Skeletal muscle tissue (tissue), 4 donors: ENCODE results near the gene RCL1. TPM values are rescaled to one million over a fixed set of nuclear protein-coding genes. Genes with fewer than 3 reads are reported as not detected.
"Not testable (repeated sequence)": the region's sequence is repeated elsewhere in the genome, so short reads cannot be mapped to it uniquely, and the experiment has no call there.

Experiments used
- H3K27ac ChIP-seq: one replicate; pipeline ENCODE4 v1.7.0; 2013; ENCODE audit warnings: mild to moderate bottlenecking, low read depth, low read length, inconsistent platforms
- H3K27me3 ChIP-seq, 3 donors: one replicate each; pipeline ENCODE4 v1.7.0; 2013; ENCODE audit warnings: low read length in 3 of 3; ENCODE audit not compliant: control insufficient read depth in 3 of 3, insufficient read depth in 3 of 3
- H3K36me3 ChIP-seq, 3 donors: one replicate each; pipeline ENCODE4 v1.7.0; 2013; ENCODE audit warnings: low read length in 3 of 3; ENCODE audit not compliant: control insufficient read depth in 3 of 3, insufficient read depth in 3 of 3
- H3K4me1 ChIP-seq, 3 donors: one replicate each; pipeline ENCODE4 v1.7.0; 2013; ENCODE audit warnings: low read length in 3 of 3, mild to moderate bottlenecking in 3 of 3; ENCODE audit not compliant: control insufficient read depth in 3 of 3, insufficient read depth in 3 of 3
- H3K4me3 ChIP-seq, 3 donors: one replicate each; pipeline ENCODE4 v1.7.0; 2013; ENCODE audit warnings: low read length in 3 of 3
- H3K9ac ChIP-seq, 3 donors: one replicate each; pipeline ENCODE4 v1.7.0; 2013; ENCODE audit warnings: low read length in 3 of 3, mild to moderate bottlenecking in 3 of 3, moderate library complexity in 2 of 3, low read depth in 1 of 3
- H3K9me3 ChIP-seq, 3 donors: one replicate each; pipeline ENCODE4 v1.7.0; 2013; ENCODE audit warnings: low read length in 3 of 3; ENCODE audit not compliant: control insufficient read depth in 3 of 3
- total RNA-seq: library from RNA; depleted of rRNA; stranded (reverse); fragments of >200 nt; gene quantifications from one replicate; pipeline ENCODE4 v1.2.3, GENCODE V29; 2014
- donor health status: Osteomylitis.

Gene RCL1
- total RNA-seq, 1 donor from 2014 or later, result 33.9 TPM

DNA sequence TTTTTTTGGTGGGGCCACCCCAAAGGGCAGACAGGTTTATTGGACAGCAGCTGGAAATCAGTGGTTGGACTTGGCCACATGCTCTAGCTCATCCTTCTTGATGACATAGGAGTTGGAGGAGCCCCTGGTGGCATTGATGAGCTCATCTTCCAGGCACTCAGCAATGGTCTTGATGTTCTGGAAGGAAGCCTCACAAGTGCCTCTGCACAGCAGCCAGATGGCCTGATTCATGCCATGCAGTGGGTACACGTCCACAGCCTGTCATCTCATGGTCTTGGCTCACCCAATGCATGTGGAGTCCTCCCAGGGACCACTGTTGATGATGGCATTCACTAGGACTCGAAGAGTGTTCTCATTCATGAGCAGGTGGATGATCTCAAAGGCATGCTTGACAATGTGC is 11.3 kb upstream of the RCL1 start:
- Histone ChIP-seq H3K4me3 (no peak overlapping the region), H3K36me3 (no peaks in the 10 kb centered on the region), H3K9ac (no peak overlapping the region), H3K9me3 (no peaks in the 10 kb centered on the region), H3K27me3 (no peaks in the 10 kb centered on the region), H3K4me1 (no peaks in the 10 kb centered on the region), H3K27ac (no peak overlapping the region)

DNA sequence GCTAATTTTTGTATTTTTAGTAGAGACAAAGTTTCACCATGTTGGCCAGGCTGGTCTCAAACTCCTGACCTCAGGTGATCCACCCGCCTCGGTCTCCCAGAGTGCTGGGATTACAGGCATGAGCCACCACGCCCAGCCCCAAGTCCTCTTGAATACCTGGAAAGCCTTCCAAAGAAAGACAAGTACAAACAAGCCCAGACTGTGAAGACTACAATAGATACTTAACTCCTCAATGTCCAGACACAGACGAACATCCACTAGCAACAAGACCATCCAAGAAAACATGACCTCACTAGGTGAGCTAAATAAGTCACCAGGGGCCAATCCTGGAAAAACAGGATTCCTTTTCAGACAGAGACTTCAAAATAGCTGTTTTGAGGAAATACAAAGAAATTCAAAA is 9.6 kb upstream of the RCL1 start:
- H3K9ac ChIP-seq, H3K4me1 ChIP-seq, H3K27ac ChIP-seq: not testable (repeated sequence)

DNA sequence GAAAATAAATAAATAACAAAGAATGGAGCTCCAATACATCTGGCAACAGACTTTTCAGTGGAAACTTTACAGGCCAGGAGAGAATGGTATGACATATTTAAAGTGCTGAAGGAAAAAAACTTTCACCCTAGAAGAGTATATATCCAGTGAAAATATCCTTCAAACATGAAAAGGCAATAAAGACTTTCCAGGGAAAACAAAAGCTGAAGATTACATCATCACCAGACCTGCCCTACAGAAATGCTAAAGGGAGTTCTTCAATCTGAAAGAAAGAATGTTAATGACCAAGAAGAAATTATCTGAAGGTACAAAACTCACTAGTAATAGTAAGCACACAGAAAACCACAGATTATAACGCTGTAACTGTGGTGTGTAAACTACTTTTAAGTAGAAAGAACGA is 8.3 kb upstream of the RCL1 start:
- H3K27ac ChIP-seq, result no peak overlapping the region
- no peaks in the 10 kb centered on the region for H3K4me1 ChIP-seq

More for the DNA sequence above, 9.6 kb upstream of the RCL1 start:
- not testable (repeated sequence) for H3K27me3 ChIP-seq, H3K4me3 ChIP-seq, H3K36me3 ChIP-seq, H3K9me3 ChIP-seq

DNA sequence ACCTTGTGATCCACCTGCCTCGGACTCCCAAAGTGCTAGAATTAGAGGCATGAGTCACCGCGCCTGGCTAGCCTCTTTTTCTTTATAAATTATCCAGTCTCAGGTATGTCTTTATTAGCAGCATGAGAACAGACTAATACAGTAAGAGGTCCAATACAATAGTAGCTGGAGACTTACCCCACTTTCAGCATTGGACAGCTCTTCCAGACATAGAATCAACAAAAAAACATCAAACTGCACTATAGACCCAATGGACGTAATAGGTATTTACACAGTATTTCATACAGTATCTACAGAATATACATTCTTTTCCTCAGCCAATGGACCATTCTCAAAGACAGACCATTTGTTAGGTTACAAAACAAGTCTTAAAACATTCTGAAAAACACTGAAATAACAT is 6.1 kb upstream of the RCL1 start:
- Histone ChIP-seq H3K4me1 (peaks cover 0 to 5% (median 4%) of the 10 kb centered on the region in 3 donors), H3K4me3 (no peak overlapping the region), H3K27ac (no peak overlapping the region), H3K9ac (no peak overlapping the region), H3K36me3 (no peaks in the 10 kb centered on the region), H3K9me3 (no peaks in the 10 kb centered on the region), H3K27me3 (no peaks in the 10 kb centered on the region)

More for the DNA sequence above, 8.3 kb upstream of the RCL1 start:
- no peak overlapping the region for H3K9ac ChIP-seq
- H3K36me3 ChIP-seq, result no peaks in the 10 kb centered on the region
- H3K4me3 ChIP-seq, result no peak overlapping the region
- no peaks in the 10 kb centered on the region for H3K27me3 ChIP-seq
- no peaks in the 10 kb centered on the region for H3K9me3 ChIP-seq

DNA sequence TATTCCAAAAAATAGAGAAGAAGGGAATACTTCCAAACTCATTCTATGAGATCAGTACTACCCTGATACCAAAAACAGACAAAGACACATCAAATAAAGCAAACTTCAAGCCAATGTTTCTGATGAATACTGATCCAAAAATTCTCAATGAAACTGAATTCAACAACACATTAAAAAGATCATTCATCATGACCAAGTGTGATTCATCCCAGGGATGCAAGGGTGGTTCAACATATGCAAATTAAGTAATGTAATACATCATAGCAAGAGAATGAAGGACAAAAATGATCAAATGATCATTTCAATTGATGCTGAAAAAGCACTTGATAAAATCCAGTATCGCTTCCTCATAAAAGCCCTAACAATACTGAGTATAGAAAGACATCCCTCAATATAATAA is 4.9 kb upstream of the RCL1 start:
- no peaks in the 10 kb centered on the region for H3K36me3 ChIP-seq
- H3K4me1 ChIP-seq, result peaks cover 5 to 14% (median 9%) of the 10 kb centered on the region in 3 donors
- H3K27ac ChIP-seq, result no peak overlapping the region

DNA sequence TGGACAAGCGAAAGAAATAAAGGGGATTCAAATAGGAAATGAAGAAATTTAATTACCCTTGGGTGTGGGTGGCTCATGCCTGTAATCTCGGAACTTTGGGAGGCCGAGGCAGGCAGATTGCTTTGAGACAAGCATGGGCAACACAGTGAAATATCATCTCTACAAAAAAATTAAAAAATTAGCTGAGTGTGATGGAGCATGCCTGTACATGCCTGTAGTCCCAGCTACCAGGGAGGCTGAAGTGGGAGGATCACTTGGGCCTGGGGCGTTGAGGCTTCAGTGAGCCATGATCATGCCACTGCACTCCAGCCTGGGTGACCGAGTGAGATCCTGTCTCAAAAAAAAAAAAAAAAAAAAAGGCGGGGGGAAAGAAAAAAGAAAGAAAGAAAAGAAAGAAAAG is 4.0 kb upstream of the RCL1 start:
- Histone ChIP-seq H3K4me1 (peaks cover 5 to 14% (median 12%) of the 10 kb centered on the region in 3 donors), H3K27ac (no peak overlapping the region), H3K4me3 (no peak overlapping the region), H3K27me3 (no peaks in the 10 kb centered on the region), H3K9me3 (no peaks in the 10 kb centered on the region), H3K36me3 (no peaks in the 10 kb centered on the region), H3K9ac (no peak overlapping the region)

More for the DNA sequence above, 4.9 kb upstream of the RCL1 start:
- Histone ChIP-seq H3K27me3 (no peaks in the 10 kb centered on the region), H3K9ac (no peak overlapping the region), H3K9me3 (no peaks in the 10 kb centered on the region), H3K4me3 (no peak overlapping the region)

DNA sequence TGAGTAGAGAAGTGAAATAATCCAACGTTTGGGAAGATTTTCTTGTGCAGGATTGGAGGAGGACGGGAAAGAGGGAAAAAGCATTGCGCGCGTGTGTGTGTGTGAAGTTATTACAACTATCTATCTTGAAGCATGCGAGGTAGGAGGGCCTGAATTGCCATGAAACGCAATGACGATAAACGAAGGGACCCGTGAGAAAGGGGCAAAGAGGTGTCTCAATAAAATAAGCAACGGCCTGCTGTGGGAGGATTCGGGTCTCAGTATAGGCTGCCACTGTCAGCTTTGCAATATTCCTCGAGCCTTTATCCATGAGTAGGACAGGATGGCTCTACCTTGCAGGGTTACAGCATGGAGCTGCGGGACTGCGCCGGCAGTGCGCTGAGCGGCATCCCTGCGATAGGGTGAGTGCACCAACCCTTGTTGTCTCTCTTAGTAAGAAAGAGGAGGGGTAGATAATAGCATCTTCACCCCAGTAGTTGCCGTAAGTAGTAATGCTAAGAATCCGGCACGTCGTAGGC is 631 bp upstream of the RCL1 start:
- H3K27me3 ChIP-seq, result no peaks in the 10 kb centered on the region
- H3K9me3 ChIP-seq, result no peaks in the 10 kb centered on the region
- peak overlapping the region; percentile 78 to 94 (median 94) for H3K4me3 ChIP-seq
- H3K9ac ChIP-seq, result peak overlapping the region; percentile 64 to 84 (median 79)
- H3K4me1 ChIP-seq, result peaks cover 20 to 33% (median 26%) of the 10 kb centered on the region in 3 donors
- H3K36me3 ChIP-seq, result no peaks in the 10 kb centered on the region
- H3K27ac ChIP-seq, result peak overlapping the region; percentile 63

DNA sequence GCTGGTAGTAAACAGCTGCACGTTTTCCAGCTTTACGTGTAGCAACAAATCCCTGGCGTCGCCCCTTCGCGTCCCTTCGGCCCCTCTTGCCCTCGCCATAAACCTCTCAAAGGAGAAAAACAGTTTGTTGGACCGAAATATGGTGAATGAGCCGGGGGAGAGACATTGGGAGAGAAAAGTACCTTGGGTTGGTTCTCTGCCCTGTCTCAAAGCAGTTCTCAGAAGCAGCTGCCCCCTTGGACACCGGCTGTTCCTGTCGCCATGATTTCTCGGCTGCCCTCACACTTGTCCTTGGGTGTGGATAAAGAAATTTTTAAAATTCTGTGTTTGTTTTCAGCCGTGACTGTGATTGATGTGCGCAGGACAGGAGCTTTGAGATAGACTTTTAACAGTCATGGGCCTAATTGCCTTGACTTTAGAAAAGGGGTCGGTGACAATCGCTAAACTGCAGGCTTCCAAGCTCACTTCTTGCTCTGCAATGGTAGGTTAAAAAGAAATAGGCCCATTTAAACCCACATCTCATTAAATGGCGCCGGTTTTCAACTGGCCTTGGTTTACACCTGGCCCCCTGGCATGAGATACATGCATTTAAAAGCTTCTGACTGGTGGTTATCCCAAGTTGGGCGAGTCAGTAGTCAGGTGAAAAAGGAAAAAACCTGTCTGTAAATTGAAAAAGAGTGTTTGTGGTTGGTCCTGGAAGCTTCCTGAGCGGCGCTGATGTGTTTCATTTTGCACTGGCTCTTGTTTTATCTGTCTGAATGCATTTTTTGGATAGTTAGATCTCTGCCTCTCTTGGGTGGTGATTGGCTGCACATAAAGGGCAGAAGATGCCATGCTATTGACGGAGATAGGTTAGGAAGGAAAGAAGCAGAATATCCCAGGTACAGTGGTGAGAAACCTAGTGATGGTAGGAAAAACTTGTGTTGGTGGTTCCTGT is 983 bp downstream of the RCL1 start:
- Histone ChIP-seq H3K36me3 (no peaks in the 10 kb centered on the region), H3K27ac (peak overlapping the region; percentile 97), H3K4me3 (peak overlapping the region; percentile 86 to 96 (median 96)), H3K9ac (peak overlapping the region; percentile 91 to 97 (median 96)), H3K27me3 (no peaks in the 10 kb centered on the region), H3K4me1 (peaks cover 31 to 47% (median 37%) of the 10 kb centered on the region in 3 donors), H3K9me3 (no peaks in the 10 kb centered on the region)

DNA sequence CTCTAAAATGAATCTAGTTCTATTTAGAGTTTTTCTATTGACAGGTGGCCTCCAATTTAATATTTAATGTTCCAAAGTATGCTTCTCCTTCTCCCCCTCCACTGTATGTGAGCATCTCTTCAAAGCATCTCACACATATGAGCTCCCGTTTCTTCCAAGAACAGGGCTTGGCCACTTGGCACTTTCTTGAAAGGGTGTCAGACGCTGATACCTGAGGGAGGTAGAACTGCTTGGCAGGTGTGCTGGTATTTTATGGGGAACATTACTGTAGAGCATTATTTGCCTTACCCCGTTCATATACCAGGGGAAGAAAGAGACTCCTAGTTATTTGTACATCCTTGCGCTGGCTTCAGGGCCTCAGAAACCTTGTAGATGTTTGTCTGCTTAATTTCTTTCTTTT is 1.9 kb downstream of the RCL1 start:
- no peaks in the 10 kb centered on the region for H3K27me3 ChIP-seq
- H3K4me1 ChIP-seq, result peaks cover 33 to 47% (median 38%) of the 10 kb centered on the region in 3 donors
- no peaks in the 10 kb centered on the region for H3K9me3 ChIP-seq
- no peak overlapping the region for H3K9ac ChIP-seq
- no peak overlapping the region for H3K4me3 ChIP-seq
- peak overlapping the region; percentile 97 for H3K27ac ChIP-seq
- H3K36me3 ChIP-seq, result no peaks in the 10 kb centered on the region

DNA sequence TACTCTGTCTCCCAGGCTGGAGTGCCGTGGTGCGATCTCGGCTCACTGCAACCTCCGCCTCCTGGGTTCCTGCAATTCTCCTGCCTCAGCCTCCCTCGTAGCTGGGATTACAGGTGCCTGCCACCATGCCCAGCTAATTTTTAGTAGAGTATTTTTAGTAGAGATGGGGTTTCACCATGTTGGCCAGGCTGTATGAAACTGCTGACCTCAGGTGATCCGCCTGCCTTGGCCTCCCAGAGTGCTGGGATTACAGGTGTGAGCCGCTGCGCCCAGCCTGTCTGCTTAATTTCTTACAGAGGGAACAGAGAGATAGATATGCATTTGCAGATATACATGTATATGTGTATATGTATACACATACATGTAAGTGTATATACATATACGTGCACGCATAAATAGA is 2.4 kb downstream of the RCL1 start:
- not testable (repeated sequence) for H3K27me3 ChIP-seq, H3K9me3 ChIP-seq, H3K4me3 ChIP-seq, H3K36me3 ChIP-seq, H3K9ac ChIP-seq
- peaks cover 35 to 47% (median 36%) of the 10 kb centered on the region in 3 donors for H3K4me1 ChIP-seq
- peak overlapping the region; percentile 97 for H3K27ac ChIP-seq
